Loucy (cell line): ENCODE results near the gene TP73.

Source experiments
- CTCF ChIP-seq: fragments of 200-600 bp; sonication (generic); conservative IDR thresholded peaks from 2 replicates; pipeline ENCODE4 v1.5.1; 2014; ENCODE audit warnings: mild to moderate bottlenecking, antibody characterized with exemption, low read length
- EZH2phosphoT487 ChIP-seq: fragments of 200-600 bp; IDR thresholded peaks from 2 replicates; pipeline ENCODE4 v1.6.1; 2018; ENCODE audit warnings: antibody characterized with exemption, mild to moderate bottlenecking, moderate library complexity, borderline replicate concordance

DNA sequence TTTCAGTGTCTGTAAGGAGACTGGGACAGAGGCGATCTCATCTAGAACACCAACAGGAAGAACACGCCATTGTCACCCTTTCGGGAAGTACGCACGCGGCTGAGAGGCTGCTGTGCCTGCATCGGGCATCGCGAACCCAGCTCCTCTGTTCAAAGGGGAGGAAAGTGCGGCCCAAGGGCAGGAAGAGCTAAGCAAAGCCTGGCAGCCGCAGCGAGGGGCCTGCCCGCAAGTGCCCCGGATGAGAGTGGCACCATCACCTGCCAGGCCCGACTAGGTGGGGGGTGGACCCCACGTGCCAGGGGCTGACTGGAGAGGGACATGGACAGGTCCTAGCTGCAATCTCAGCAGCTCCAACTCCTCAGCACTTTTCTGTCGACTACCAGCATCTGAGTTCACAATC, 20.0 kb upstream of the TP73 start:
- TF ChIP-seq CTCF (no peak), EZH2phosphoT487 (no peak)
